HG03060 (cell line): ENCODE data around the gene POU6F1.

Experiments used
- ATAC-seq: cut with Tn5 transposase; IDR thresholded peaks from one replicate; pipeline ENCODE4 v1.9.1; 2021; ENCODE audit warnings: low read depth, moderate number of reproducible peaks; ENCODE audit not compliant: unreplicated experiment

POU6F1 gene

DNA sequence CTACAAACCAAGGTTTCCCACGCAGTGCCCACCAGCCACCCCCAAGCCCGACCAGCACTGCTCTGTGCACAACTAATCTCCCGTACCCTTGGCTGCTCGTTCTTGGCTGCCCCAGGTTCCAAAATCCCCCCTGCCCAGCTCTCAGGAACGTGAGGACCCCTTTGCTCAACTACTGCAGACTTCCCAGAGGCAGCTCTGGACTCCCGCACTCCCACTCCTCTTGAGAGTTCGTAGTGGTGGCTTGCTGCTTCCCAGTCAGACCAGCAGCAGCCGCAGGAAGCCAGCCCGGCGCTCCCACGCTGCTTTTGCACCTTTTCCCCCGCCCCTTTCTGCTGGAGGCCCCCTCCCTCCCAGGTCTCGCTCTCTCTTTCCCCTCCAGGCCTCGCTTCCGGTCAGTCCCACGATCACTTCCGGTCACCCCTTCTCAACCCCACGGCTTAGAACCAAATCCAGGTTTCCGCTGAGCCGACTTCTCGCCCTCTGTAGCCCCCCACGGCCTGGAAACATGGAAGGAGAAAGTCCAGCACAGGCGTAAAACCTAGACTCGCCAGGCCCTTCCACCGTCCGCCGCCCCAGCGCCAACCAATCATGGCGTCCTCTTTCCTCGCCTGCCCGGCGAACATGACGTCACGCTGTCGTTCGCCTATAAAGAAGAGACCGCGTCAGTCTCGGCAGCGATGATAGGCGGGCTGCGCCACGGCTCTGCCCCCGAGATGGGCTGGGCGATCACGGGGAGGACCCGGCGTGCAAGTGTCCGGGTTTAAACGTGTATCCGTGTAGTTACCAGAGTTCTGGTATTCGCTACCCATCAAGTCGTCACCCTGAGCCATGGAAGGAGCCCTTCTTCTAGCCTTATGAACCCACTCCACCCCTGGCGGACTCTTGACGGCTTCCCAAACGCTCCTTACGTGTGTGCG lies 45.1 kb downstream of the POU6F1 start, which contains the start of gene TFCP2:
TSS of gene TFCP2 (minus strand) at position 621 of the 917 bp plus-strand sequence. CDS start 713 bp downstream, outside the sequence.
- peak; percentile 80 for ATAC-seq

DNA sequence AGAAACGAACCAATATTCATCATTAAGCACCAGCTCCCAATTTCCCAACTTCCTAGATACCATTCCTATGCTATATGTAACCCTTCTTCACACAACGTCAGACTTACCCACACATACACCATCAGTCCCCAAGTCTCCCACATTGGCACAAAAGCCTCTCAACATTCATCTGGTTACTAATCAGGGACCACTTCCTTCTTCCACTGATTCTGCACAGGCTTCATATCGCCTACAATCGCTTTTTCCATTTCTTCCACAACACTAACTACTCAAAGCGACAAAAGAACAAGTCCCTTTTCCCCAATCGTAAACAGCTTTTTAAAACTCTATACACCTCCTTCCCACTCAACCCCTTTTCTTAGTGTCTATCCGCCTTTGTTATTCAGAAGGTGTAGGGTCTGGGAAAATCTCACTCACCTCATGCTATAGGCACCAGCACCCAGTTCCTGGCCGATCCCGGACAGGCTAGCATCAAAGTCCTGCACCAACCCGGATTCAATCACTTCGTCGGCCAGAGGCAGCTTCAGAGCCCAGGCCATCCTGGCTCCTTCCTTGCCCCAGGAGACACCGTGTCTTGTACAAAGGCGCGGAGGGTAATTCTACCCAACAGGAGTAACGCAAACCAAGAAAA lies 45.9 kb downstream of the POU6F1 start:
- ATAC-seq, result no peak

DNA sequence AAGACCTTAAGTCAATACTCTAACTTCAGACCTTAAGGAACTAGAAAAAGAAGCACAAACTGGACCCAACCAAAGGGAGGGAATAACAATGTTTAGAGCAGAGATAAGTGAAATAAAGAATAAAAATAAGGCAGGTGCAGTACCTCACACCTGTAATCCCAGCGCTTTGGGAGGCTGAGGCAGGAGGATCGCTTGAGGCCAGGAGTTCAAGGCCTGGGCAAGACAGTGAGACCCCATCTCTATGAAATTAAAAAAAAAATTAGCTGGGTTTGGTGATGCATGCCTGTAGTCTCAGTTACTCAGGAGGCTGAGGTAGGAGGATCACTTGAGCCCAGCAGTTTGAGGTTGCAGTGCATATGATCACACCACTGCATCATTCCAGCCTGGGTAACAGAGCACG lies 54.1 kb downstream of the POU6F1 start:
- no peak for ATAC-seq

DNA sequence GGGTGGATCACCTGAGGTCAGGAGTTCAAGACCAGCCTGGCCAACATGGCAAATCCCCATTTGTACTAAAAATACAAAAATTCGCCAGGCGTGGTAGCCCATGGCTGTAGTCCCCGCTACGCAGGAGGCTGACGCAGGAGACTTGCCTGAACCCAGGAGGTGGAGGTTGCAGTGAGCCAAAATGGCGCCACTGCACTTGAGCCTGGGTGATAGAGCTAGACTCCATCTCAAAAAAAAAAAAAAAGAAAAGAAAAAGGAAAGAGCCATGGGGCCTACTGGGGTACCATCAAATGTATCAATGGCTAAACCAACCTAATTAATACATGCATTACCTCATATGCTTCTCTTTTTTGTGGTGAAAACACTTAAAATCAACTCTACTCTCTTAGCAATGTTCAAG lies 55.6 kb downstream of the POU6F1 start:
- no peak for ATAC-seq

DNA sequence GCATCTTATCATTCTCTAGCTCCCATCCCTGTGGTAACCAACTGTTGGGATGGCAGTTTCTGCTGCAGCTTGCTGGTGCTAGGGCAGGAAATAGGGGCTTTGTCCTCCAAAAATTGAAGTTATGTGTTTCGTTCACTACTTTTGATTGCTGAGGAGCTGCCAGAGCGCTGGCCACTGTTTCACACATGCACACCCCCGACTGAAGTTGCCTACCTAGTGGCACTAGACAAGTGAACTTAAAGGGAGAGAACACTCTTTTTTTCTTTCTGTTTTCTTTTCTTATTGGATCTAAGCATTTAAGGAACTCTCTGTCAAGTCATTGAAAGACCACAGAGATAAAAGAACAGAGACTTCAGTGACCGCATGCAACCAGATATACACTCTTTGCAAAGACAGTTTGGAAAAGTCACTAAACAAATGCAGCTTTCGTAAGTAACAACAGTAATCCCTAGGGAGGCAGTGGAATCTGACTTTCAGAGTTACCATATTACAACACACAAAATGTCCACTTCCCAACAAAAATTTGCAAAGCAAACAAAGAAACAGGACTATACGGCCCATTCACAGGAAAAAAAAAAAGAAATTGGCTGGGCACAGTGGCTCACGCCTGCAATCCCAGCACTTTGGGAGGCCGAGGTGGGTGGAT lies 56.9 kb downstream of the POU6F1 start:
- ATAC-seq, result no peak

DNA sequence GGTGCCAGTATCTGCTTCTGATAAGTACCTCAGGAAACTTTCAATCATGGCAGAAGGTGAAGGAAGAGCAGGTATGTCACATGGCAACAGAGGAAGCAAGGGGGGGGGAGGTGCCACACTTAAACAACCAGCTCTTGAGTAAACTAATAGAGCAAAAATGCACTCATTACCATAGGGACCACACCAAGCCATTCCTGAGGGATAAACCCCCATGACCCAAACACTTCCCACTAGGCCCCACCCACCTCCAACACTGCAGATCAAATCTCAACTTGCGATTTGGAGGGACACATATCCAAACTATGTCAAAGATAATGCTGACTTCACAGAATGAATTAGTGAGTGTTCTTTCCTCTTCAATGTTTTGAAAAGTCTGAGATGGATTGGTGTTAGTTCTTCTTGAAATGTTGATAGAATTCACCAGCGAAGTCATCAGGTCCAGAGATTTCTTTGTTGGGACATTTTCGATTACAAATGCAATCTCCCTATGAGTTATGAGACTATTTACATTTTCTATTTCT lies 61.6 kb downstream of the POU6F1 start:
- no peak for ATAC-seq

DNA sequence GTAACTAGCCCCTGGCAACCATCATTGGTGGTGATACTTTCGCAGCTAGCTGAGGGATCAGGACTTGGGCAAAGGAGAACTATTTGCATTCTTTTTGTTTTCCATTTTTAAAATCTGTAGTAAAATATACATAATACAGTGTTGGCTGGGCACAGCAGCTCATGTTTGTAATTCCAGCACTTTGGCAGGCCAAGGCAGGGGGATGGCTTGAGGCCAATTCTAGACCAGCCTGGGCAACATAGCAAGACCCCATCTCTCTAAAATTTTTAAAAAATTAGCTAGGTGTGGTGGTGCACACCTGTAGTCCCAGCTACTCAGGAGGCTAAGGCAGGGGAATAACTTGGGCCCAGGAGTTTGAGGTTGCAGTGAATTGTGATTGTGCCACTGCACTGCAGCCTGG lies 64.9 kb downstream of the POU6F1 start:
- ATAC-seq, result no peak

DNA sequence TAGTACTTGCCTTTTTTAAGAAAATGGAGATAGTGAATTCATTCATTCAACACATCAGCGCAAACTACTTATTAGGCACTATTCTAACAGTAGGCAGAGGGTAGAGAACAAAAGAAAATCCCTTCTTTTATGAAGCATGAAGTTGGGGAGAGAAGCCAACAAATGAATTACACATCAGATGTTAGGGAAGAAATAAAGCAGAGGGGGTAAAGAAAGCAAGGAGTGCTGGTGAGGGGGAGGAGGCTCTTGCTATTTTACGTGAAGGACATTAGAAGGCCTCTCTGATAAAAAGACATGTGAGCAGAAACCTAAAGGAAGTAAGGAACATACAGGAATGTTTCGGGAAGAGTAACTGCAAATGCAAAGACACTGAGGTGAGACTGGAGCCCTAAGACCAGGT lies 67.1 kb downstream of the POU6F1 start:
- ATAC-seq, result no peak

DNA sequence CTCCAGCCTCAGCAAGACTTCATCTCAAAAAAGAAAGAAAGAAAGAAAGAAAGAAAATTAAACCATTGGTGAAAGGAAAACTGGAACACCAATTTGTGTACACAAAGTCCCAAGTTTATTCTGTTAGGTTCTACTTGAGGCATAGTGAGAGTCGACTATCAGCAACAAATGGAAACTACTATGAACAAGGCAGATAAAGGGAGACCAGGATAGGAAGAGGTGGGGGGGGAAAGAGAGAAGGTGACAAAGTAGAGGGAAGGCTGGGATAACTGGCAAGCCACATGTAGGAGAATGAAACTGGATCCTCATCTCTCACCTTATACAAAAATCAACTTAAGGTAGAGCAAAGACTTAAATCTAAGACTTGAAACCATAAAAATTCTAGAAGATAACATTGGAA lies 70.6 kb downstream of the POU6F1 start:
- ATAC-seq, result no peak

DNA sequence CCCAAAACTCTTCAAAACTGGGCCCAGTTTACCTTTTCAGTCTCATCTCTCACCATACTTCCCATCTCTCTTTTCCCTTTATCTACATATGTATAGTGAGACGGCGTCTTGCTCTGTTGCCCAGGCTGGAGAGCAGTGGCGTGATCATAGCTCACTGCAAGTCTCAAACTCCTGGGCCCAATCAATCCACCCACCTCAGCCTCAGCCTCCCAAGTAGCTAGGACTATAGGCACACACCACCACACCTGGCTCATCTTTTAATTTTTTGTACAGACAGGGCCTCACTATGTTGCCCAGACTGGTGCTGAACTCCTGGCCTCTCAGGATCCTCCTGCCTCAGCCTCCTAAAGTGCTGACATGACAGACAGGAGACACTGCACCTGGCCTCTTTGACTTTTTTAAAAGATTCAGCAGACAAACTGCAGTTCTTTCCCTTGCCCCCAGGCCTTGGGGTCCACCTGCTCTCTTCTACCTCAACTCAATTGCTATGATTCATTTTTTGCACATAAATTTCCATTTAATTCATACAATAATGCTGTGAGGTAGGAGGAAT lies 78.5 kb downstream of the POU6F1 start:
- no peak for ATAC-seq
